GM18502 (cell line): ENCODE results near the gene TBC1D16.

Source experiments
- ATAC-seq: cut with Tn5 transposase; IDR thresholded peaks from one replicate; pipeline ENCODE4 v1.9.1; 2021; ENCODE audit warnings: mild to moderate bottlenecking; ENCODE audit not compliant: unreplicated experiment, poor library complexity

The TBC1D16 gene

DNA sequence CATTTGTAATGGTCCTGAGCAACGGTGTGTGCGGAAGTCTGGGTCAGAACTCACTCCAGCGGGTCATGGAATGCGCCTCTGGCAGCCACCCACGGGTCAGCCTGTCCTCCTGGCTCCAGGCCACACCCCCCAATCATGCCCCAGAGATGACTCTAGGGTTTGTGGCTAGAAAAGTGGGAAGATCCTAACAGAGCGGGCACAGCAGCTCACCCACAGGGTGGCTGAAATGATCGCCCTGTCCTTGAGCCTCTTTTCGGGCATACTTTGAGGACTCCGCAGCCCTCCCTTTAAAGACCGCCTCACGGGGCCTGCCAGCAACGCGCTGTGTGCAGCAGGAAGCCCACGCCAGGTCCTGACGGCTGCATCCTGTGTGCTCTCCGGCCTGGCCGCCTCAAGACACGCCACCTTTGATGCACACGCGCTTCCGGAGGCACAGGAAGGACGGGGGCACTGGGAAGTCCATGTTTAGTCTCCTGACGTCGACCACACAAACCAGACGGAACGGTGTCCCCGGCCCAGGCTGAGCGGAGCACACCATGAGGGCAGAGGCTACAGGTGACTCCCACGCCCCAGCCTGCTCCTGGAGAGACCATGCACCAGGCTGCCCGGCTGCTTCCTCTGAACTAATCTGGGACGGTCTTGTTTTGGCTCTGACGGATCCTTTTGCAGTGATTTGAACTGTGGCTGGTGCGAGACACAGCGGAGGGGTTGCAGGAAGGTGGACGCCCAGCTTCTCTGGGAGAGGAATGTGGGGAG is 92.9 kb downstream of the TBC1D16 start:
- ATAC-seq, result no peak

DNA sequence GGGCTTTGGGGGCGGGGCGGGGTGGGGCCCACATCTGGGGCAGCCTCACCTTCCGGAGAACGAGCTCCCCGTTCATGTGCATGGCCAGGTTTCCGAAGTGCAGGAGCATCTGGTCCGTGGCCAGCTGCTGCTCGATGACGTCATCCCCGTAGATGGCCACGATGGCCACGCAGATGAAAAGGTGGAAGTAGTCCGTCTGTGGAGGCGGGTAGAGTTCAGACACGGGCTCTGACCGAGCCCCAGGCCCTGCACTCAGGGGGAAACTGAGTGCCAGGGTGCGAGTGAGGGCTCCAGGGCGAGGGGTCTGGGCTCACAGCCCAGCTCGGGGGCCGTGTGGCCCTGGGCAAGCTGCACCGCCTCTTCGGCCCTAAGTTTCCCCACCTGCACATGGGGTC is 93.7 kb downstream of the TBC1D16 start:
- ATAC-seq, result no peak

DNA sequence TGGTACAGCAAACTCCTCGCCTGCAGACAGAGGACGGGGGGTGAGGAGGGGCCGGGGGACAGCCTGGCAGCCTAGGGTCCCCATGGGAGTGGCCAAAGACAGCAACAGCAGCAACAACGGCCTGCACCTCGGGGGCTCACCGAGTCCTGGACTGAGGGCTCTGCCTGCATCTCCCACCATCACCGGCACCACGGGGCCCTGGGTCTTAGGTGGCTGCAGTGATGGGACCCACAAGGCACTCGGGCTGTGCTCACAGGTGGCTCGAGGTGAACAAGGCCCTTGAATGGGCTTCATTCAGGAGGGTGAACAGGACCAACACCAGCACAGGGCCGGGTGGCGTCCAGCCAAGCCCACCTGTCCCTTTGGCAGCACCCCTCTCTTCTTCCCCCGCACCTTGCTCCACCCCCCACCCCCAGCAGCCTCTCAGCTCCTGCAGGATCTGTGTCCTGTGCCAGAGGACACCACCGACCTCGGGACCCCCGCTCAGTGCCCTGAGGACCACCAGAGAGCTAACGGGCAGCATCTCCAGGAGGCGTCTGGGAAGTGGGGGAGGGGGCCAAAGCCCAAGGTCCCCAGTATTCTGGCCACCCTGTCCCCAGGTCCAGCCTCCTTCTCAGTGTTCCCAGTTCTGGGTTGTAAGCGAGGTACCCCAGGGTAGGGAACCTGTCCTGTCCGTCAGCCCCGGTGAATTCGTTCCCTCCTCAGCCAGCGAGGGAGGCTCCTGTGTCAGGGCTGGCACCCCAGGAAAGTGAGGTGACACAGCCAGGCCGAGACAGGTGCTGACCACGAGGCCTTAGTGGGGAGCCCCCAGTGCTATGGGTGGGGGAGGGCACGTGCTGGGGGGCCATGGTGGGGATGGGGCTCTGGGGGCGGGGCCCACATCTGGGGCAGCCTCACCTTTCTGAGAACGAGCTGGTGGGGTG is 94.3 kb downstream of the TBC1D16 start:
- no peak for ATAC-seq

DNA sequence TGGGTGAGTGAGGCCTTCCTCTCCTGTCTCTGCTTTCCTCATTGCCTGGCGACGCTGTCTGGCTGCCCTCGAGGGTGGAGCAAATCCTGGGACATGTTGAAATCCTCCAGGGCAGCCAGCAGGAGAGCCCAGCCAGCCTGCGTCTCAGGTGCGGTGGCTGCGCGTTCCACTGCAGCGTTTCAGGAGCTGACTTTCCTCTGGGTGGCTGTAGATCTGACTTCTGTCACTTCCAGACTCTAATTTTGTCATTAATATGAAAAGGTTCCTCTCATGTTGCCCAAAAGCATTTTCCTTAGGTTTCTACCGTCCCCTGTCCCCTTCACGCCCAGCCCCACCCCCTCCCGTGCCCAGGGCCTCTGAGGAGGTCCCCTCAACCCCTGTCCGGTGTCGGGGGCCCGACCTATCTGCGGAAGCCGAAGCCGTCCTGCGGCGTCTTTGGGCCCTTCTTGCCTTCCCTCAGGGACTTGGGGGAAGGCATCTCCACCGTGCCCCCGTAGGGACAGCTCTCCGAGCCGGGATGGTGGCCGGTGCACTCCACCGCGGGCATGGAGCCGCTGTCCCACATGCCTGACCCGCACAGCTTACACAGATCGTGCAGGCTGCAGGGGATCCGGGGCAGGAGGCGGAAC is 95.1 kb downstream of the TBC1D16 start:
- no peak for ATAC-seq

- no peak for ATAC-seq
Measured at GRCh38 chr17:79939755-79940458, 95.8 kb downstream of the TBC1D16 start.

GRCh38 chr17:79939094-79939435 is 96.6 kb downstream of the TBC1D16 start:
- ATAC-seq, result no peak

DNA sequence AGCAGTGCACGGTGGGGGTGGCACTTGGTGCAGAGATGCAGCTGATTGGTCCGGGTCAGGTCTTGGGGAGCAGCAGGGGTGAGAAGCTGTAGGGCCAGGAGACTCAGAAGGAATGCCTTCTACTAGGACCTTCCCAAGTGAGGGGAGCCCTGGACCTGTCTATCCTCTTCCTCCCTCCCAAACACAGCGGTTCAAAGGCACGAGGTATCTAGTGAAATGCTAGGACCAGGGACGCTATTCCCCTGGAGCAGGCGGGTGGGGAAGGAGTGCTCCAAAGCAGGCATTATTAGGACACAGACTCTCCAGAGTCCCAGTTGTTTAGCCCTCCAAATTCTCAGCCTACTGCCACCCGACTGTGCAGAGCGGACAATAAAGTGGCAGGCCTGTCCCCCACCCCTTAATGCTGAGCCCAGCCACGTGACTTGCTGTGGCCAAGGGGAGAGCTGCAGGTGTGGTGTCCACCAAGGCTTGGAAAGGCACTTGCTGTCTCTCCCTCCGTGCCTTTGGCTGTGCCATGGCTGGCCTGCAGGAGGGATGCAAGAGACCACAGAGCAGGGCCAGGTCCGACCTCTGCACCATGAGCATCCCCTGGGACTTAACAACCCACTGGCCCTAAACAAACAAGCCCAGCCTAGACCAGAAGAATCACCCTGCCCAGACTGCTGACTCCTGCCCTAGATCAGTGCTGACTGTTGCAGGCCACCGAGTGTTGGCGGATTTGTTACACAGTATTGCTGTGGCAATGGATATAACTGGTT is 97.2 kb downstream of the TBC1D16 start:
- ATAC-seq, result no peak

- ATAC-seq, result no peak
Measured at GRCh38 chr17:79937391-79938335, 98.0 kb downstream of the TBC1D16 start.

- no peak for ATAC-seq
Measured at GRCh38 chr17:79936641-79937381, 98.9 kb downstream of the TBC1D16 start.

GRCh38 chr17:79936050-79936449 is 99.6 kb downstream of the TBC1D16 start:
- no peak for ATAC-seq

DNA sequence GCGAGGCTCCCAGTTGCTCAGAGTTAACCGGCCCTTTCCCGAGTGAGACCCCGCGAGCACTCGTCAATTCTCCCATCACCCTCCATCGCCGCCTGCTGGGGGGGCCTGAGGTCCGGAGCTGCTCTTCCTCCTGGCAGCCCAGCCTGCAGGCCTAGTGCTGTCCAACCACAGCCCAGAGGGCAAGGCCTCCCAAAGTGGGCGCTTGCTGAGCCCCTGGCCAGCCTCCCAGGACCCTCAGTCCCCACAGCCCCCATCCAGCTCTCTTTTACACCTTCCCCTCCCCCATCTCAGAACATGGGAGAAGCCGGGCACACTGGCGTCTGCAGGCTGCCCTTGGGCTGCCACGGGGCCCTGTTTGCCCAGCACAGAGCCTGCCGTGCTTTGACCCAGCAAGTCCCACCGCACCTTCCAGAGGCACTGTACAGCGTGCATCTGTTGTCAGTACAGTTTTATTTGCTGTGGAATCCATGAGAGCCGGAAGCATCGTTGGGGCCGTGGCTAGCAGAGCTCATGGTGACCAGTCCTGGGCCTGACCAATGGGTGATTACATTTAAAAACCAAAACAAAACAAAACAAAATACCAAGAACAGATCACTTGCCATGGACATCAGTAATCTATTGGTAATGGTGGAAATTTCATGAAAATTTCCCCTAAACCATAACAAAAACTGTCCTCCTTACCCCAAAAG is 100.3 kb downstream of the TBC1D16 start:
- ATAC-seq, result no peak

DNA sequence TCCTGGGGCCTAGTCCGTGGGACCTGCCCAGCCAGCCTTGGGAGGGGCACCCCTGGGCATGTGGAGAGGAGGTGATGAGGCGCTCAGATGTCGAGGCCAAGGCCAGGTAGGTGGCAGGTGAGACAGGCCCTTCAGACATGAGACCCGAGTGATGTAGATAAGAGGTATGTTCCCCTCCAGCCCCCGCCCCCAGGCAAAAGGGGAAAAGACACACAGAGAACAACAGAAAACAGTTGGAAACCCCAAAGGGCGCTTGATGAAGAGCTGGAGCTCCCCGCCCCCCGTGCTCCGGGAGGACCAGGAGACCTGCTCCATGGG is 101.1 kb downstream of the TBC1D16 start:
- no peak for ATAC-seq

GRCh38 chr17:79933863-79934652 is 101.6 kb downstream of the TBC1D16 start:
- no peak for ATAC-seq

- ATAC-seq, result no peak
Measured at GRCh38 chr17:79932451-79933306, 103.0 kb downstream of the TBC1D16 start.

DNA sequence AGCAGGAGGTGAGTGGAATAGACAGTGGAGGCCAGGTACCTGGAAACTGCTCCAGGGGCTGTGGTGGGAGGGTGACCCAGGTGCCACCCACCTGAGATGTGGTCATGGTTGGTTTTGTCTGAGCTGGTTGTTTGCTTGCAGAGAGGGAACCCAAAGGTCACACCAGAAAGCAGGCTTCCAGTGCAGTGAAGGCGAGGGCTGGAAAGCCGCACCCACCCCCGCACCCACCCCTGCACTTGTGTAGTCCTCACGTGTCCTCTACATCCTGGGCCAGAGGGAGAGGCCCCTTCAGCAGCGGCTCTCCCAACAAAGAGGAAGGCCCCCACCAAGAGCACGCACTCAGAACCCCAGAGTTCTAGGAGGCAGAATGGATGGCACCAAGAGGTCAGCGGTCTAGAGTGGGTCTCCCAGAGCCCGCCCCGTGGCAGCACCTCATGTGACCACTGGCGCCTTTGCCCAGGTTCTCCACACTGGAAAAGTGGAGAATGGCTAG is 103.8 kb downstream of the TBC1D16 start:
- no peak for ATAC-seq
